Osteoblast (primary cell): ENCODE results near the gene HDAC9. TPM values are rescaled to one million over a fixed set of nuclear protein-coding genes. Genes with fewer than 3 reads are reported as not detected.
A peak's percentile ranks its signal among the peaks of the same experiment; 100 is the strongest.

Source experiments
- DNase-seq: peaks from one replicate; pipeline ENCODE4 v3.0.0; 2011; ENCODE audit warnings: low spot score, mixed read lengths; ENCODE audit not compliant: insufficient read length; ENCODE audit errors: missing footprints
- H2AFZ ChIP-seq: 2 replicates; pipeline ENCODE4 v1.6.0; 2011; ENCODE audit warnings: mild to moderate bottlenecking, low read length
- H3K27ac ChIP-seq: 2 replicates; pipeline ENCODE4 v1.5.1; 2011; ENCODE audit warnings: mild to moderate bottlenecking, low read depth, low read length, moderate library complexity
- H3K27me3 ChIP-seq: 2 replicates; pipeline ENCODE4 v1.6.0; 2012; ENCODE audit warnings: mild to moderate bottlenecking, control low read depth, inconsistent platforms, low read length, moderate library complexity; ENCODE audit not compliant: insufficient read depth
- H3K36me3 ChIP-seq: 2 replicates; pipeline ENCODE4 v1.5.1; 2011; ENCODE audit warnings: mild to moderate bottlenecking, low read length, control low read depth, moderate library complexity; ENCODE audit not compliant: insufficient read depth
- H3K4me1 ChIP-seq: 2 replicates; pipeline ENCODE4 v1.5.1; 2011; ENCODE audit warnings: mild to moderate bottlenecking, low read length, control low read depth, moderate library complexity; ENCODE audit not compliant: insufficient read depth
- H3K4me2 ChIP-seq: 2 replicates; pipeline ENCODE4 v1.6.0; 2011; ENCODE audit warnings: mild to moderate bottlenecking, low read length; ENCODE audit not compliant: insufficient read depth
- H3K4me3 ChIP-seq: fragments of 200-600 bp; sonication (generic); 3 replicates; pipeline ENCODE4 v1.5.1; 2012; ENCODE audit warnings: mild to moderate bottlenecking, low read length, inconsistent platforms; ENCODE audit not compliant: insufficient read depth
- H3K79me2 ChIP-seq: 2 replicates; pipeline ENCODE4 v1.6.0; 2012; ENCODE audit warnings: mild to moderate bottlenecking, low read length, control low read depth, inconsistent platforms; ENCODE audit not compliant: insufficient read depth
- H3K9me3 ChIP-seq: 2 replicates; pipeline ENCODE4 v1.5.1; 2011; ENCODE audit warnings: low read depth, low read length, control low read depth
- H4K20me1 ChIP-seq: 2 replicates; pipeline ENCODE4 v1.6.0; 2012; ENCODE audit warnings: mild to moderate bottlenecking, low read length, control low read depth; ENCODE audit not compliant: insufficient read depth
- total RNA-seq: library from RNA; depleted of rRNA; stranded (reverse); fragments of >200 nt; gene quantifications from 2 replicates; pipeline ENCODE4 v1.2.3, GENCODE V29; 2012
- TF ChIP-seq, protein P1 (sequence below): IDR thresholded peaks from 2 replicates; pipeline ENCODE4 v1.5.1; 2011; ENCODE audit warnings: mild to moderate bottlenecking, low read depth, low read length, moderate library complexity; ENCODE audit errors: extremely low read depth

HDAC9 gene
- 11.2 and 21.7 TPM in 2 replicates for total RNA-seq

DNA sequence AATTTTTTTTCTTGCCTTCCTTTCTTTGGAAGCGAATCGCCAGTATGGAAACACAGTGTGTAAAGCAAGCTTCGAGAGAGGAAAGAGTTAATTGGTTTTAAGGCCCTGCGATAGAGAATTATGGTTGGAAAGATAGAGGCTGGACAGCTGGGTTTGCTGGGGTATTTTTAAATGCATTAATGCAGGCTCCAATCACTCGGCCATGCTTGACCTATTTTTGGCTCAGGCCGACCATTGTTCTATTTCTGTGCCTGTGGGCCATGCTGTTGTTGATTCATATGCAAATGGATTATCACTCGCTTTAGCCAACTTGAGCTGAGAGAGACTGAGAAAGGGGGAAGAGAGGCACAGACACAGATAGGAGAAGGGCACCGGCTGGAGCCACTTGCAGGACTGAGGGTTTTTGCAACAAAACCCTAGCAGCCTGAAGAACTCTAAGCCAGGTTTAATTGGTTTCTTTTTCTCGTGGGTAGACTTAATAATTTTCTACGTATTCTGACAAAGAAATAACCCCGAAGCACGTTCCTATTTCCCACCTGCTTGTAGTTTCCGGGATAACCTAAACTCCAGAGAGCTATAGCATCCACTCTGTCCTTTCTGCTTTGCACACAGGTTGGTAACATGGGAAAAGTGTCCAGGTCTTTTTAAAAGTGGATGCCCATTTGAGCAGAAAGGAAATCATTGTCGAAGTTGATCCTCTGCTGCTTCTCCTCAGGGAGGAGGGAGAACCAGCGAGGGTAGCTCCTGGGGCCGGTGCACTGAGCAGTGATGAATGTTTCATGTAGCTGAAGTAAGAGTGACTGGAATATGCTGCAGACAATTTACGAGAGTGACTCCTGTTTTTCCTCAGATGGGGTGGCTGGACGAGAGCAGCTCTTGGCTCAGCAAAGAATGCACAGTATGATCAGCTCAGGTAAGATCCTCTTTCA, at the start of gene HDAC9:
Gene HDAC9, plus strand, starts transcription at position 338 of the 929 bp plus-strand sequence. Its CDS starts 554 bp downstream, at position 892.
- peak within 1 kb of the TSS; percentile 81 for H2AFZ ChIP-seq
- no peaks in the 10 kb centered on the region for H3K79me2 ChIP-seq
- peaks cover 18% of the 10 kb centered on the region for H3K4me1 ChIP-seq
- peak within 1 kb of the TSS; percentile 94 for H3K27ac ChIP-seq
- H3K4me2 ChIP-seq, result peak within 1 kb of the TSS; percentile 94
- H3K4me3 ChIP-seq, result peak within 1 kb of the TSS; percentile 72
- no peaks in the 10 kb centered on the region for H4K20me1 ChIP-seq
- no peak for DNase-seq
- H3K9me3 ChIP-seq, result no peaks in the 10 kb centered on the region
- no peaks in the 10 kb centered on the region for H3K36me3 ChIP-seq
- H3K27me3 ChIP-seq, result no peaks in the 10 kb centered on the region
- TF ChIP-seq, protein P1, sequence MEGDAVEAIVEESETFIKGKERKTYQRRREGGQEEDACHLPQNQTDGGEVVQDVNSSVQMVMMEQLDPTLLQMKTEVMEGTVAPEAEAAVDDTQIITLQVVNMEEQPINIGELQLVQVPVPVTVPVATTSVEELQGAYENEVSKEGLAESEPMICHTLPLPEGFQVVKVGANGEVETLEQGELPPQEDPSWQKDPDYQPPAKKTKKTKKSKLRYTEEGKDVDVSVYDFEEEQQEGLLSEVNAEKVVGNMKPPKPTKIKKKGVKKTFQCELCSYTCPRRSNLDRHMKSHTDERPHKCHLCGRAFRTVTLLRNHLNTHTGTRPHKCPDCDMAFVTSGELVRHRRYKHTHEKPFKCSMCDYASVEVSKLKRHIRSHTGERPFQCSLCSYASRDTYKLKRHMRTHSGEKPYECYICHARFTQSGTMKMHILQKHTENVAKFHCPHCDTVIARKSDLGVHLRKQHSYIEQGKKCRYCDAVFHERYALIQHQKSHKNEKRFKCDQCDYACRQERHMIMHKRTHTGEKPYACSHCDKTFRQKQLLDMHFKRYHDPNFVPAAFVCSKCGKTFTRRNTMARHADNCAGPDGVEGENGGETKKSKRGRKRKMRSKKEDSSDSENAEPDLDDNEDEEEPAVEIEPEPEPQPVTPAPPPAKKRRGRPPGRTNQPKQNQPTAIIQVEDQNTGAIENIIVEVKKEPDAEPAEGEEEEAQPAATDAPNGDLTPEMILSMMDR, result no peak

DNA sequence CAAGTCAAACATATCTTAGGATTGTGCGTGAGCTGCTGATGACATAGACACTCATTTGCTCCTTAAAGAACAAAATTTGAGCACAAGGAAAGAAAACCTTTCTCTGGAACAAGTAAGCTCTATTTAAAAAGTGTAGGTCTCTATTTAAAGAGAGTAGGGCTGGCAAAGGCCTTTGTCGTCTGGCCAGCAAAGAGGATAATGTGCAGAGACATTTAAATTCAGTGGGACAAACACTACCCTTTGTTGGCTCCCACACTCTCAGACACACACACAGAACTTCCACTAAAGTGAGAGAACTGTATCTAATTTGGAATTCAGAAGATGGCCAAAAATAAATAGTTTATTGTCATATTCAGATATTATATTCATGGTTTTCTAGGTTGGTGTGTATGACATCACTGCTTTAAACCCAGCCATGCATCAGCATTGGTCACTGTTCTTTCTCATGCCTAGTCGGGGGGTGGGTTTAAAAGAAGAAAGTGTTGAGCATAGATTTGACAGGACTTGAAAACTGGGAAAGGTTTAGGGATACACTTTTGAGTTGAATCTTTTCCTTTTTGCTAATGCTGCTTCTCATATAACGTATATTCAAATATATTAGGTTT, 49.5 kb upstream of the HDAC9 start:
- DNase-seq, result no peak
- H4K20me1 ChIP-seq, result no peaks in the 10 kb centered on the region
- no peak overlapping the region for H3K4me2 ChIP-seq
- no peaks in the 10 kb centered on the region for H3K9me3 ChIP-seq
- no peak overlapping the region for H3K27ac ChIP-seq
- H3K4me1 ChIP-seq, result no peaks in the 10 kb centered on the region
- H3K79me2 ChIP-seq, result no peaks in the 10 kb centered on the region
- peak overlapping the region; percentile 44 for H2AFZ ChIP-seq
- H3K4me3 ChIP-seq, result no peak overlapping the region
- TF ChIP-seq, protein P1, result no peak
- H3K27me3 ChIP-seq, result no peaks in the 10 kb centered on the region
- no peaks in the 10 kb centered on the region for H3K36me3 ChIP-seq

DNA sequence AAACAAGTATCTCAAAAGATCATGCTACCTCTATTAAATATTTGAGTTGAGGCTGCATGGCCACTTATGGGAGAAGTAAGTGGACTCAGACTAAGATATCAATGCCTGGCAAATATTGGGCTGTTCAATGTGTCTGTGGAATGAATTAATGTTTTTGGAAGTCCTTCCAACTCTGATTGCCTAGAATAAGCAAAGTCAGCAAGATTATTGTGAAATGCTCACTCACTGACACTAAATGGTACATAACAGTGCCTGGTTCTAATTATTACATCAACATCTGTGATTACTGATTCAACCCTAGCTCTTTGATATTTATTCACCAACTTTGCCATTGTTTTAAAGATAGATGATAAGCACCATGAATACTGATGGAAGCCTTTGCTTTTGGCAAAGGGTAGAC, 45.5 kb upstream of the HDAC9 start:
- no peak overlapping the region for H3K4me3 ChIP-seq
- H4K20me1 ChIP-seq, result no peaks in the 10 kb centered on the region
- no peaks in the 10 kb centered on the region for H3K79me2 ChIP-seq
- H2AFZ ChIP-seq, result no peak overlapping the region
- H3K9me3 ChIP-seq, result no peaks in the 10 kb centered on the region
- H3K4me2 ChIP-seq, result no peak overlapping the region
- H3K36me3 ChIP-seq, result no peaks in the 10 kb centered on the region
- H3K27ac ChIP-seq, result no peak overlapping the region
- TF ChIP-seq, protein P1, result no peak
- no peaks in the 10 kb centered on the region for H3K27me3 ChIP-seq
- no peaks in the 10 kb centered on the region for H3K4me1 ChIP-seq
- DNase-seq, result no peak

DNA sequence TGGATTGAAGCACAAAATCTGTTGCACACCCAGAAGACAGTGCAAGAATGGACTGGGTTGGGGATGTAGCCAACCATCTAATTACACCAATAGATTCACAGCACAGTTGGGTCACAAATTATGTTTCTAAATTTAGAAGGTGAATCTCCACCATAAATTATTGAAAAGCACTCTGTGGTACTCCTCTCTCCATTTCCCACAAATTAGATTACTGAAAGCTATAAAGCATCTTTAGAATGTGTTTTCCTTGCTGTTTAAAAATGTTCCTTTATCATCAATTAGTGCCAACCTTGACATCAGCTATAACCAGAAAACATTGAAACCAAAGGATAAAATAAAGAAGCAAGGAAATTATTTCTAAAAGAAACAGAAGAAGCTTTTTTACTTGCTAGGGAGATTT, 39.9 kb upstream of the HDAC9 start:
- H3K27me3 ChIP-seq, result no peaks in the 10 kb centered on the region
- peaks cover 11% of the 10 kb centered on the region for H3K4me1 ChIP-seq
- DNase-seq, result no peak
- no peak overlapping the region for H3K4me2 ChIP-seq
- H3K36me3 ChIP-seq, result no peaks in the 10 kb centered on the region
- TF ChIP-seq, protein P1, result no peak
- no peak overlapping the region for H3K27ac ChIP-seq
- H3K79me2 ChIP-seq, result no peaks in the 10 kb centered on the region
- H2AFZ ChIP-seq, result no peak overlapping the region
- H4K20me1 ChIP-seq, result no peaks in the 10 kb centered on the region
- no peak overlapping the region for H3K4me3 ChIP-seq
- H3K9me3 ChIP-seq, result no peaks in the 10 kb centered on the region
